ENCODE measurements around the gene NOX4.

NOX4 gene

GRCh38 chr11:89490981-89491690 is at the start of gene NOX4:
Gene NOX4 (minus strand): TSS chr11:89491375. CDS start chr11:89491246, 129 bp downstream.
- DNase-seq (ENCODE audit: low read depth in 2 of 2), result no peak

GRCh38 chr11:89540826-89541225 is 49.7 kb upstream of the NOX4 start:
- DNase-seq (ENCODE audit: low read depth in 2 of 2), result no peak

- no peak for DNase-seq (ENCODE audit: low read depth in 2 of 2)
Measured at GRCh38 chr11:89537936-89538335, 46.8 kb upstream of the NOX4 start.

GRCh38 chr11:89536926-89537325 is 45.8 kb upstream of the NOX4 start:
- no peak for DNase-seq (ENCODE audit: low read depth in 2 of 2)

- DNase-seq (ENCODE audit: low read depth in 2 of 2), result no peak
Measured at GRCh38 chr11:89535221-89535620, 44.0 kb upstream of the NOX4 start.

- no peak for DNase-seq (ENCODE audit: low read depth in 2 of 2)
Measured at GRCh38 chr11:89529626-89530380, 38.6 kb upstream of the NOX4 start.

- DNase-seq (ENCODE audit: low read depth in 2 of 2), result no peak
Measured at GRCh38 chr11:89521792-89522191, 30.6 kb upstream of the NOX4 start.

- DNase-seq (ENCODE audit: low read depth in 2 of 2), result no peak
Measured at GRCh38 chr11:89521294-89521693, 30.1 kb upstream of the NOX4 start.

- no peak for DNase-seq (ENCODE audit: low read depth in 2 of 2)
Measured at GRCh38 chr11:89516496-89516895, 25.3 kb upstream of the NOX4 start.

- no peak for DNase-seq (ENCODE audit: low read depth in 2 of 2)
Measured at GRCh38 chr11:89508544-89508943, 17.4 kb upstream of the NOX4 start.

- DNase-seq (ENCODE audit: low read depth in 2 of 2), result no peak
Measured at GRCh38 chr11:89504270-89504669, 13.1 kb upstream of the NOX4 start.

- DNase-seq (ENCODE audit: low read depth in 2 of 2), result no peak
Measured at GRCh38 chr11:89503422-89503821, 12.2 kb upstream of the NOX4 start.

GRCh38 chr11:89502301-89502700 is 11.1 kb upstream of the NOX4 start:
- DNase-seq (ENCODE audit: low read depth in 2 of 2), result no peak

GRCh38 chr11:89500336-89500735 is 9.2 kb upstream of the NOX4 start:
- no peak for DNase-seq (ENCODE audit: low read depth in 2 of 2)

- no peak for DNase-seq (ENCODE audit: low read depth in 2 of 2)
Measured at GRCh38 chr11:89498845-89499448, 7.8 kb upstream of the NOX4 start.

- no peak for DNase-seq (ENCODE audit: low read depth in 2 of 2)
Measured at GRCh38 chr11:89495951-89496350, 4.8 kb upstream of the NOX4 start.

GRCh38 chr11:89493431-89493830 is 2.3 kb upstream of the NOX4 start:
- DNase-seq (ENCODE audit: low read depth in 2 of 2), result no peak

- no peak for DNase-seq (ENCODE audit: low read depth in 2 of 2)
Measured at GRCh38 chr11:89490602-89490980, 584 bp downstream of the NOX4 start.

- no peak for DNase-seq (ENCODE audit: low read depth in 2 of 2)
Measured at GRCh38 chr11:89489930-89490329, 1.2 kb downstream of the NOX4 start.

- no peak for DNase-seq (ENCODE audit: low read depth in 2 of 2)
Measured at GRCh38 chr11:89487016-89487415, 4.2 kb downstream of the NOX4 start.

- DNase-seq (ENCODE audit: low read depth in 2 of 2), result no peak
Measured at GRCh38 chr11:89484896-89485295, 6.3 kb downstream of the NOX4 start.

GRCh38 chr11:89477175-89477574 is 14.0 kb downstream of the NOX4 start:
- DNase-seq (ENCODE audit: low read depth in 2 of 2), result no peak

GRCh38 chr11:89463266-89463780 is 27.9 kb downstream of the NOX4 start:
- DNase-seq (ENCODE audit: low read depth in 2 of 2), result no peak
